Measurements from ENCODE around the gene HRCT1. TPM values are rescaled to one million over a fixed set of nuclear protein-coding genes. Genes with fewer than 3 reads are reported as not detected.
"Not testable (repeated sequence)": the region's sequence is repeated elsewhere in the genome, so short reads cannot be mapped to it uniquely, and the experiment has no call there.

Gene HRCT1
- total and polyA plus RNA-seq, 3 donors from 2014 or later = 2.5 to 7.1 (median 6.5) TPM

DNA sequence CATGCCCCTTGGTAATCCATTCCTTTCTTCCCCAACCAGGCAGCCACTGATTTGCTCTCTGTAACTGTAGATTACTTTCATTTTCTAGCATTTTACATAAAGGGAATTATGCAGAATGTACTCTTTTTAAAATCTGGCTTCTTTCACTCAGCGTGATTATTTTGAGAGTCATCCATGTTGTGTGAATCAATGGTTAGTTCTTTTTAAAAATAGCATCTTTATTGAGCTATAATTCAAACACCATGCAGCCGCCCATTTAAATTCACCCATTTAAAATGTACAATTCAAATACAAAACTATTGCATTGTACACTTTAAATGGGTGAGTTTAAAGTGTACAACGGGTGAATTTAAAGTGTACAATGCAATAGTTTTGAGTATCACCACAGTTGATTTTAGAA lies 33.5 kb upstream of the HRCT1 start:
- TF ChIP-seq POLR2A (IDR thresholded peaks at IDR 0.05) (no peak), CTCF (IDR thresholded peaks at IDR 0.05) (no peak)
- 75 to 82% methylated on average over 3 of the region's 3 CpGs for WGBS, 2 donors
- no peaks in the 10 kb centered on the region for H3K9me3 ChIP-seq
- intact Hi-C loops (cut with DNase I; ENCODE audit: low total_unique reads) = no loop called here
- H3K36me3 ChIP-seq (ENCODE audit: low read depth, missing control alignments) = no peaks in the 10 kb centered on the region
- DNase-seq = no peak
- no peak overlapping the region for H3K27ac ChIP-seq
- no peak overlapping the region for H3K4me3 ChIP-seq
- no peaks in the 10 kb centered on the region for H3K4me1 ChIP-seq
- H3K27me3 ChIP-seq = no peaks in the 10 kb centered on the region

DNA sequence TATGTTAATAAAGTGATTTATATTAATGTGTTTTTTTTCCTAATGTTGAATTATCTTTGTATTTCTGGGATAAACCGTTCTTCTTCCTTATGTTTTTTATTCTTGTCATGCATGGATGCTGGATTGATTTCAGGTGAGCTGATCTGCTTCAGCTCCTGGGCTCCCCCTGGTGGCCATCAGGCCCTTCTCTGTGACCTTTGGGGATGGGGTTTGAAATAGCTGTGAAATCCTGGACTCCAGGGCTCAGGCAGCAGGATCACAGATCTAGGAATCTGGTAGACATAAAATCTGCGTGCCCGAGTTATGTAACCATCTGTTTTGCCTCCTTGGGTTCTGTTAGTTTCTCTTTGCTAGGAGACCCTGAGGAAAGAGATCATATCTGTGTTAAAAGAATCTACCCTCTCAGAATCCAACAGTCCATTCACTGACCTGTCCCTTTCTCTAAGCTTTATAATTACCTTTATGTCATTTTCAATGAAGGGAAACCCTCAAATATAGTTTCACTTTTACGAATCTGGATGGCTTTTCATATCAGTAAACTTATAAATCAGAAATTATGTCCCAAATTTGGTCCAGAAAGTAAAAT lies 23.6 kb upstream of the HRCT1 start:
- Histone ChIP-seq H3K27me3 (no peaks in the 10 kb centered on the region), H3K4me1 (no peaks in the 10 kb centered on the region), H3K36me3 (ENCODE audit: low read depth, missing control alignments) (no peaks in the 10 kb centered on the region), H3K27ac (no peak overlapping the region), H3K4me3 (no peak overlapping the region), H3K9me3 (no peaks in the 10 kb centered on the region)
- peak; percentile 92 for DNase-seq
- intact Hi-C loops (cut with DNase I; ENCODE audit: low total_unique reads) = no loop called here
- peak; percentile 75 to 96 (median 88) for TF ChIP-seq CTCF (IDR thresholded peaks at IDR 0.05)
- TF ChIP-seq POLR2A (IDR thresholded peaks at IDR 0.05) = no peak
- WGBS, 2 donors = 9 to 10% methylated on average over 4 of the region's 4 CpGs

DNA sequence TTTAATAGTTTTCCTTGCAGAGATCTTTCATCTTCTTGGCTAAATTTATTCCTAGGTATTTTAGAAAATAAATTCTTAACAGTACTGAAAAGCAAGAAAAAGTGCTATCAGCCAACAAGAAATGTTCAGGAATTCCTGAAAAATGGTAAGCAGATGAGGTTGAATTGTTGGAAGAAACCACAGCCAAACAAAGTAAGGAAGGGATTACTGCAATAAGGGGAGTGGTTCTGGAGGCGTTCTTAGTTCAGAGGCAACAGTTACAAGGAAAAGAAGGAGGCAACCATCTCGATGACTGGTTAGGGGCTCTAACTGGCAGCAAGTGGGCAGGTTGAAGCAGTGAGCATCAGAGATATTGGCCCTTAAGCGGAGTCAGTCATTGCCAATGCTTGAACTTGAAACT lies 23.0 kb upstream of the HRCT1 start:
- no peak for DNase-seq
- Histone ChIP-seq H3K27ac (no peak overlapping the region), H3K4me1 (no peaks in the 10 kb centered on the region), H3K9me3 (no peaks in the 10 kb centered on the region), H3K4me3 (no peak overlapping the region), H3K27me3 (no peaks in the 10 kb centered on the region), H3K36me3 (ENCODE audit: low read depth, missing control alignments) (no peaks in the 10 kb centered on the region)
- TF ChIP-seq CTCF (IDR thresholded peaks at IDR 0.05) = no peak
- no peak for TF ChIP-seq POLR2A (IDR thresholded peaks at IDR 0.05)
- intact Hi-C loops (cut with DNase I; ENCODE audit: low total_unique reads) = no loop called here
- WGBS, 2 donors = 59 to 79% methylated on average over 3 of the region's 3 CpGs

DNA sequence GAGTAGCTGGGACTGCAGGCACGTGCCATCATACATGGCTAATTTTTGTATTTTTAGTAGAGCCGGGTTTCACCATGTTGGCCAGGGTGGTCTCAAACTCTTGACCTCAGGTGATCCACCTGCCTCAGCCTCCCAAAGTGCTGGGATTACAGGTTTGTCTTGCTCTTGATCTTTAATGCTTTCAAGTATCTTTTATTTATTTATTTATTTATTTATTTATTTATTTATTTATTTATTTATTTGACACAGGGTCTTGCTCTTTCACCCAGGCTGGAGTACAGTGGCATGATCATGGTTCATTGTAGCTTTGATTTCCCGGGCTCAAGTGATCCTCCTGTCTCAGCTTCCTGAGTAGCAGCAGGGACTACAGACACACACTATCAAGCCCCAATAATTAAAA lies 21.1 kb upstream of the HRCT1 start:
- H3K4me3 ChIP-seq; H3K36me3 ChIP-seq (ENCODE audit: low read depth, missing control alignments); intact Hi-C loops (cut with DNase I; ENCODE audit: low total_unique reads); H3K27me3 ChIP-seq; H3K9me3 ChIP-seq; DNase-seq; H3K4me1 ChIP-seq; H3K27ac ChIP-seq: not testable (repeated sequence)
- WGBS, 2 donors = 88 to 94% methylated on average over 3 of the region's 3 CpGs

GRCh38 chr9:35891646-35892045 lies 14.4 kb upstream of the HRCT1 start:
- no peaks in the 10 kb centered on the region for H3K4me1 ChIP-seq
- WGBS, 2 donors = 86 to 91% methylated on average over 3 of the region's 3 CpGs
- H3K4me3 ChIP-seq = no peak overlapping the region
- intact Hi-C loops (cut with DNase I; ENCODE audit: low total_unique reads) = no loop called here
- no peak for TF ChIP-seq POLR2A (IDR thresholded peaks at IDR 0.05)
- TF ChIP-seq CTCF (IDR thresholded peaks at IDR 0.05) = no peak
- DNase-seq = no peak
- H3K27me3 ChIP-seq = no peaks in the 10 kb centered on the region
- no peaks in the 10 kb centered on the region for H3K36me3 ChIP-seq (ENCODE audit: low read depth, missing control alignments)
- no peak overlapping the region for H3K27ac ChIP-seq
- no peaks in the 10 kb centered on the region for H3K9me3 ChIP-seq

All from testis (tissue), 3 donors.